DLD1 (cell line): ENCODE data around the gene KCNQ1.

Experiments
- in situ Hi-C: cut with HindIII; loops from 2 replicates; pipeline ENCODE4 v1.10.0; 2017; ENCODE audit warnings: low sequenced_read_pairs

KCNQ1 gene

DNA sequence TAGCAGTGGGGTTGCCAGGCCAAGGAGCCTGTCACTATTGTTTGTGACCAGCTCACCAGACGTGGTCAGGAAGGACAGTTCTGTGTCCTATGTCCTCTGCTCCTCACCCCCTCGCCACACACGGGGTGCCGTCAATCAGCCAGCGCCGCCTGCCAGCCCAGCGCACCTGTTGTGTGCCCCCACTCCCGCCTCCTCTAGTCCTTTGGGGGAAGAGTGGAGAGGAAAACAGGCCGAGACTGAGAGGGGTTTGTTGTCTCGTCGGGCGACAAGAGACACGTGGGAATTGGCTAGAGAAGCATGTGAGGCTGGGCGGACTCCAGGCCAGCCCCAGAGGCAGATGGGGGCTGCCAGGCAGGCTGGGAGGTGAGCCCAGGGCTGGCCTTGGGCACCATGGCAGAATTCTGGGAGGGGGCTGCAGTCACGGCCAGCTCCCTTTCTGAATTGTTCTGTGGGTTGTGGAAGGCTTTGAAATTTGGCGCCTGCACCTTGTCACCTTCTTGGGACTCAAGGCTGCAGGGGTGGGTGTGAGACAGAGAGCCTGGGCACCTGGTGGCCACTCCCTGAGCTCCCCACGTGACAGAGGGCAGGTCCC, 258.1 kb downstream of the KCNQ1 start:
- in situ Hi-C loops, result no loop called here

DNA sequence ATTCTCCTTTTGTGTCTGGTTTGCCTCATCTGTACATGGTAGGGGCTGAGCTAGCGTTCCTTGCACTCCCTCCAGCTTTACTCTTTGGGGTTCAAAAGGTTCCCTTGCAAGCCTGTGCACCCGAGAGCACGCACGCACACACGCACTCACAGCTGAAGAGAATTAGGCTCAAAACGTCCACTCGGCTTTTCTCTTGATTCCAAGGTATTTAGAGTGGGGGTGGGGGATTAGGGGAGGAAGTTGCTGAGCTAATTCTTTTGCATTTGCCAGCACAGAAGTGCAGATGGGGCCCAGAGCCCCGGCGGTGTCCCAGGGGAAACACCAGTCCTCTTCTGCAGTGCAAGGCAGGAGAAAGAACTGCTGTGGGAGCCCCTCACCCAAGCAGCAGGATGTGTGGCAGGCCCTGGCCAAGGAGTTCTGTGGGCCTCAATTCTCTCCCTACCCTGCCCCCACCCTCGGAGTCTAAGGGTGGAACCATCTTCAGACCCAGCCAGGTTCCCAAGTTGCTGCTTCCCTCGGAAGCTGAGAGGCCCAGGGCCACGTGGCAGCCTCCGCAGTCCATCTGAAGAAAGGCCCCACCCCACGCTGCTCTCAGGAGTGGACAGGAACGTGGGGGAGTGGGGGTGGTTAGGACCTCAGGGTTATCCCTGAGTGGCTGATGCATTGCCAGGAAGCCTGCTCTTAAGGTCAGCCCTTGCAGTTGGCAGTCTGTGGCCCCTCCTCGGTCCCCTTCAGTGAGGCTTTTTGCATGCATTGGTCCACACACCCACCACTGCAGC, 258.7 kb downstream of the KCNQ1 start:
- in situ Hi-C loops, result no loop called here

DNA sequence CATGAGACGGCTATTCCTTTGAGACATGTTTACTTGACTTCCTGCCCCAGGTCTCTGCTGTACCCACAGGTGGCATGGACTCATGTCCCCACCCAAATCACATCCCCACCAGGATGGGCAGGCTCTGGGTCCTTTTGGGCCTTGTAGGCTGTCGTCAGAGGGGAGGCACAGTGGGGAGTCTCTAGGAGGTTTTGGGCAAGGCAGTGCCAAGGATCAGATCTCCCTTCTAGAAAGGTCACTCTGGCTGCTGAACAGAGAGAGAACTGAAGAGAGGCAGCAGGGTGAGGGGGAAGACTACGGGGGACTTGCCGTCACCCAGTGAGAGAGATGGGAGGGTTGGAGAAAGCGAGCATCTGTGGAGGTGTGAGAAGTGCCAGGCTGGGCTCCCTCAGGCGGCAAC, 259.5 kb downstream of the KCNQ1 start:
- in situ Hi-C loops, result no loop called here

DNA sequence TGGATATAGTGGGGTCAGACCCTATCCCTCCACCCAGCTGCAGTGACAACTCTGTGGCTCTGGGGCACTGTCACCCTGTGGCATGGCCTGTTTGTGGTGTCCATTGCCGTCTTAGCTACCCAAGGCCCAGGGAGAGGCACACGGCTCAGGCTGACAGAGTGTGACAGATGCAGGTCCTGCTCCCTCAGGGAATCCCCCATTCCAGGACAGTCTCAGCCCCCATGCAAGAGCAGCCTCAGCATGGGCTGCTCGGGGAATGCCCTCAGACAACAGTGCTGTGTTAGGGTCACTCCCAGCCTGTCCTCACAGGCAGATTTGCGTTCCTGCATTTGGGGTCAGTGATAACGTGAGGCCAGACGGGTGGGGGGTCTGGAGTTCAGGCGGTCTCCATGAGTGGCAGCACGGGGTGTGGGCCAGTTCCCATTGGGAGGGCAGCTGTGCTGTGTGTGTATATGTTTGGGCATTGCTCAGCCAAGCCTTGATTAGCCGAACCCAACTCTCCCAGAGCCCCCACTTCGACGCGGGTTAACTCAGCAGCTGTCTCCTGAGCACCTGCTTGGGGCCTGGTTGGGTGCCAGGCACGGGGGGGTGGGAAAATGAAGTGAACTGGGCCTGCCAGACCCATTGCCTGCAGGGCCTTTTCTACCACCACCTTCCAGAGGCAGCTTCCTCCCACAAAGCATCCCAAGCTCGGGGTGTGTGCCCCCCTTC, 260.2 kb downstream of the KCNQ1 start:
- in situ Hi-C loops, result no loop called here

DNA sequence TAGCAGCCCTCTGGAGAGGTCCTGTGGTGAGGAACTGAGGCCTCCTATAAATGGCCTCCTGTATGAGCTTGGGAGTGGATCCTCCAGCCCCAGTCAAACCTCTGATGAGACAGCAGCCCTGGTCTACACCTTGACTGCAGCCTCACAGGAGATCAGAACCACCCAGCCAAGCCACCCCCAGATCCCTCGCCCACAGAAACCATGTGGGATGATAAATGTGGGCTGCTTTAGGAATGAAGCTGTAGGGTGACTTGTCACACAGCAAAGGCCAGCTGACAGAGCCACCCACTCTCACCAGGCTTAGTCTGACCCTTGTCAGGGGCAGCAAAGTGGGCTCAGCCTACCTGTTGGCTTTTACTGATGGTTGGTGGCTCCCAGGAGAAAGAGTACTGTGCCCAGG, 261.5 kb downstream of the KCNQ1 start:
- in situ Hi-C loops, result no loop called here

DNA sequence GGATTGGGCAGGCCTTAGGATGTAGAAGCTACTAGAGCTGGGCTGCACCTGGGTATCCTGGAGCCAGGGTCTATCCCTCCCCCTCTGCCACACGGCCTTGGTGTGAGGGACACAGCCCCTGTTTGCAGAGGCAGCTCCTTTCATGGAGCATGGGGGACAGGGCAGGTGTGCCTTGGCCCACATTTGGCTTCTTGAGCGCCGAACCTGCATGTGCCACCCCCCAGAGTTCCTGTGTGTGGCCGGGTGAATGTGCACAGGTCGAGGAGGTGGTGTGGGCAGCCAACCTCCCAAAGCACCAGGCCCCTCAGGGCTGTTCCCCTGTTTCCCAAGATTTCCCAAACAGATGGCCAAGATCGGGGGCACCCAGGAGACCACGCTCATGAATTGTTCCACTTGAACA, 262.9 kb downstream of the KCNQ1 start:
- in situ Hi-C loops, result no loop called here

DNA sequence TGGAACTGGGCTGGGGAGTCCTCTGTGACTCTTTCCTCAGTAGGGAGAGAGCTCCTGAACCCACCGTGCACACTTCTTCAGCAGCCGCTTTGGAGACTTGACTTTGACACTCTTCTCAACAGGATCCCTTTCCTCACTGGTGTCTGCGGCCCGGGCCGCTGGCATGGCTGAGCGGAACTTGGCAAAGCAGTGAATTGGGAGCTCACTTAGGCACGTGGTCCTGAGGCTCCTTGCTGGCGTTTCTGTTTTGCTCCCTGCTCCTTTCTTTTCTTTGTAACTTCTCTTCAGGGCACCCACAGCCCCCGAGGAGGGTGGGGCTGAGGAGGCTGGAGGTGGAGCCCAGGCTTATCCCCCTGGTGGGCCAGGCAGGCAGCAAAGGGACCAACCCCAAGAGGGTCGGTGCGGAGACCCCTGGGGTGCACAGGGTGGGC, 263.4 kb downstream of the KCNQ1 start:
- in situ Hi-C loops, result no loop called here

DNA sequence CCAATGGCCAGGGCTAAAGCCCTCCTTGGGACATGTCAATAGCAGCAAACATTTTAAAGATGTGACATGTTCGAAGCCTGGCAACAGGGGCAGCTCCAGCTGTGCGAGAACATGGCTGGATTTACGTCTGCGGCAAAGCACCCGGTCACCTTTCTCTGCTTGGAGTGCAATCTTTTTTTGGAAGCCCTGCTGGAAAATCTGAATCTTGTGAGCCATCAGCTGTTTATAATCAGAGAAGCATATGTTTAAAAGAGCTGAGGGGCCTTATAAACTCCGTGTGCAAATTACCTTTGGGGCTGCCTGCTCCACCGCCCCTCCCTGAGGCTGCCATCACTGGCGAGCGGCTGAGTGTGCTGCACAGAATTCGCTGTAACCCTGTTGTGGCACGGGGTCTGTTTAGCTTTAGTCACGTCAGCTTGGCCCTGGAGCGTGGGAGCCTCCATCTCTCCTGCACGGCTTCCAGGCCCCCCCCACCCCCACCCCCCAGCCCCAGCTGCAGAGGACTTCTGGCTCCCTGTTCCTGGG, 264.0 kb downstream of the KCNQ1 start:
- in situ Hi-C loops, result no loop called here

DNA sequence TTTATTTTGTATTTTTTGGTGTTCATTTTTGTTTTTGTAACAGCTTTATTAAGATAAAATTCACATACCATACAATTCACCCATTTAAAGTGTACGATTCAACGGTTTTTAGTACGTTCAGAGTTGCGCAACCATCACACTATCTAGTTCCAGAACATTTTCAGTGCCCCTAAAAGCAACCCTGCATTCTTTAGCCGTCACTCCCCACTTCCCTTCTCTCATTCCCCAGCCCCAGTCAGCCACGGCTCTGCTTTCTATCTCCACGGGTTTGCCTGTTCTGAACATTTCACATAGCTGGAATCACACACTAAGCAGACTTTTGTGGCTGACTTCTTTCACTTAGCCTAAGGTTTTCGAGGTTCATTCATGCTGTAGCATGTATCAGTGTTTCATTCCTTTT, 264.6 kb downstream of the KCNQ1 start:
- in situ Hi-C loops, result no loop called here

DNA sequence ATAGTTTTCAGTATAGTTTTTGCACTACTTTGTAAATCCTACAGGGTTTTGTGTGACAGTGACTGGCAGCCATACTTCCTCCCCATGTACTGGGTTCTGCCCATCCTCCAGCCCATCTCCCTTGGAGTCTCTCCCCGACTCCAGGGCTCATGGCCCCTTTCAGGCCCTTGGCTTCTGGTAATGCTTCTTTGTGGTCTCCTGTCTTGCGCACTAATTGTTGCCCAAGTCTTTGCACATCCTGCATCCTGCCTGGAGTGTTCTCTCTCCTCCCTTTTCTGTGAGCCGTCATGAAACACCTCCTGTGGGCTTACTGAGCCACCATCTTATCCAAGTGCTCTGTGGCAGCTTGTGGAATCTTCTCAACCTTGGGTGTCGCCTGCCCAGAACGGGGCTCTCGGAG, 266.4 kb downstream of the KCNQ1 start:
- in situ Hi-C loops, result no loop called here

DNA sequence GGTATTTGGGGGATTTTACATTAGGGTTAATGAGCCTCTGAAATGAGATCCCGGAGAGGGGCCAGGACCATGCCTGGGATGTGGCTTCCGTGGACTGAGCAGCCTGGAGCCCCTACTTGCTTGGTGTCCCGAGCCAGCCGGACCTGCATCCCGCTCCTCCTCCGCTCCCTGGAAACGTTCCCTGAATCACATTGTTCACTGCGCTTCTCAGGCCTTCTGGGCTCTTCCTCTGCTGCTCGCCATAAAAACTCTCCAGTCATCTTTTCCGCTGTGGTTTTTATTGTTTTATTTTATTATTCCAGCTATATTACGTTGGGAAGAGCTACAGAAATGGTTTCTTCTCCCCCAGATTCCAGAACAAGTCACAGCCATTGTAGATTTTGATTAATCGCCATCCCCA, 268.3 kb downstream of the KCNQ1 start:
- in situ Hi-C loops, result no loop called here

DNA sequence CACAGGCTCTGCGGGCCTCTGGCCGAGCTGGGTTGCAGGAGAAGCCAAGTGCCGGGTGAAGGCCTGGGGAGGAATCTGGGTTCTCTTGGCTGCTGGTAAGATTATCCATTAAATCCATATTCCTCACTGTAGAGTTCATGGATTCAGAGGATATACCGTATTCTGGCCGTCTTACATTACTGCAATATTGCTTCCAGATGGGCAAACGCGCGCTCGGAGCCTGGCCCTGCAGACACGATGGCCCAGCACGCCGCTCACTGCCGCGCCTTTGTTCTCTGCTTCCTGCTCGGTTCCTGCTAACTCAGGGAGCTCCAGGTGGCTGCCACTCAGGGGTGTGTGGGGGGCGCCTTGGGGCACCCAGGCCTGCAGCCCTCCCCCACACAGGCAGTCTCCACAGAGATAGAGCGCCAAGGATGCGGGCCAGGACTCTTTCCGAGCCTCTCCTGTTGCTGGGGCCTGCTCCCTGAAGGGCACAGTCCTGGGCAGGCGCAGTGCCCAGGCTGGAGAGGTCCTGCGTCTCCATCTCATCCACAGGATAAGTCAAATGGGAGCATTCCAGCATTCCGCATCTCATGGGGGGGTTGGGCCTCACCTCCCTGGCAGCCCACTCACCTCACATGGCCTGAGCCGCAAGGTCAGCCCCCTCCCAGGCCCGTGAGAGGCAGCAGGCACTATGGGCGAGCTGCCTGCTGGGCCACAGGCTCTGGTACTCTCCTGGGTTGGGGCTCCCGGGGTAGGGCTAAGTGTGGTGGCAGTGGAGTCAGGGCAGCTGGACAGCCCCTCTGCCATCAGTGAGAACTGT, 269.1 kb downstream of the KCNQ1 start:
- in situ Hi-C loops, result no loop called here

DNA sequence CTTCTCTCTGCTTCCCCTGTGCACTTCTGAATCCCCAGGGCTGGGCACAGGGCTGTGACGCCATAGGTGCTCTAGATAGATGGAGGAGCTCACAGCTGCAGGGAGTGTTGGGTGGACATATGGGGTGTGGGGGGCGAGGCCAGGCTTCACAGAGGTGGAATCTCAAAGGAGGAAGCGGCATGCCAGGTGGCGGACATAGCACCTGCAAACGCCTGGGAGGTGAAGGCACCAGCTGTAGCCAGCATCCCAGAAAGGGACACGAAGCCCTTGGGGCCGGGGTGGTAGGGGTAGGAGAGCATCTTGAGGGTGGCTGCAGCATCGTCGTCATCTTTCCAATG, 269.6 kb downstream of the KCNQ1 start:
- in situ Hi-C loops, result no loop called here

DNA sequence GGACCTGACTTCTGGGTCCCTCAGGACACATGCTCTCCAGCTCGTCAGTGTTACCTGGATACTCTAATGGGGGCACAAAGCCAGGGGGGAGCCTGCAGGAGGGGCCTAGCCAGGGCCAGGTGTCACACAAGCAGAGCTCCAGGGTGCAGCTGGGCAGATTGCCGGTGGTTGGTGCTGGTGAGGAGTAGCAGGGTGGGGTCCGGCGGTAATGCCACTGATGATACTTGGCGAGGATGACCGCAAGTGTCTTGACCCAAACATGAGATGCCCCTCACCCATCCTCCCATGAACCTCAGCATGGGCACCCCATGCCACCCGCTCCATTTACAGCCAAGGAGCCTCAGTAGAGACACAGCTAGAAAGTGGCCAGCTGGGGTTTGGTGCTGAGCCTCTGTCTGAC, 270.1 kb downstream of the KCNQ1 start:
- in situ Hi-C loops, result no loop called here

DNA sequence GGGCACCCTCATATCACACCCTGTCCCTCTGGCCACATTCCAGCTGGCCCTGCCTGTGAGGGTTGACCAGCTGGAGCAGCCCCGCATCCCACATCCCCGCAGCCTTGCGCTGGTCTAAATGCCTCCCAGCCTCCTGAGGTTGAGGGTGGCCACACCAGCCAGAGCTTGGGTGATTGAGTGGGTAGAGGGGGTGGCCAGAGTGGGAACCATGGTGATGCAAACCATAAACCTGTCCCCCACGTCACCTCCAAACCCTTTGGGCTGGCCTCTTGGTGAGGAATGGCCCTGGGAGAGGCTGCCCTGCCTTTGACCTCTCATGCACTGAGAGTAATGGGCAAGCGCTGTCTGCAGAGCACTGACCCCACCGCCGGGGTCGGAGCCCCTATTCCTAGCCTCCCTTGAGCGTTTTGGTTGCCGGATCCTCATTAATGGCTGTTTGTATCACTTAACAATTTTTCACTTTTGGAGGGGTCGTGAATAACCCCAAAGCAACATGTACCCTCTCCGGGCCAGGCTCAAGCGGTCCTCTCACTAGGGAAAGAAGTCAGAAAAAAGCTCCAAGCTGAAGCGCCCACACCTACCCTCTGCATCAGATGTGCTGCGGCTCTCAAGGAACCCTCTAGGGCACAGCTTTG, 271.0 kb downstream of the KCNQ1 start:
- in situ Hi-C loops, result no loop called here

DNA sequence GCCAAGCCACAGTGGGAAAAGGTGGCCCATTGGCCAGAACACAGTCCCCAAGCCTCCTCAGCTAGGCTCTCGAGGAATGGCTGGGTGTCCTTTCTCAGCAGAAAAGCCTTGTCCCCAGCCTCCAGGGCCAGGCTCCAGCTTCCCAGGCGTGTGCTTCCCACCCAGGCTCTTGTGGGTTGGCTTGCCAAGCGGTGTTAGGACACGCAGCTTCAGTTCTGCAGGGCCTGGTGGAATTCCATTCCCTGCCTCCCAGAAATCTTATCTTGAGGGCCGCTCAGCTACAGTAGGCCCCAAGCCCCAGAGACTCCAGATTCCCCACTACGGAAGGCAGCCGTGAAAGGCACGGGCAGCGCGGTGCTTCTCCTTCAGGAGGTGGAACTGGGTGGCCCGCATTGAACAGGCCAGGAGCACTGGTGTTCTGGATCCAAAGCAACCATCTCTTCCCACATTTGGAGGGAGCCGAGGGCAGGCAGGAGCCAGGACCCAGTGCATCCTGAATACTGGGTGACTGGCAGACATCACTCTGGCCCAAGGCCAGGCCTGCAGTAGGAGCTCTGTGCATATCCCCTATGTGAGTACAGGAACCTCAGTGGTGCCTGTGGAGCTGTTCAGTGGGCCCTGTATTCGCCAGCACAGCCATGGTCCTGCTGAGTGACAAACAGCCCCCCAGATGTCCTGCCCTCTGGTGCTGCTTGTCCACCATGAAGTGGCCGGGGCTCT, 271.7 kb downstream of the KCNQ1 start:
- in situ Hi-C loops, result no loop called here

DNA sequence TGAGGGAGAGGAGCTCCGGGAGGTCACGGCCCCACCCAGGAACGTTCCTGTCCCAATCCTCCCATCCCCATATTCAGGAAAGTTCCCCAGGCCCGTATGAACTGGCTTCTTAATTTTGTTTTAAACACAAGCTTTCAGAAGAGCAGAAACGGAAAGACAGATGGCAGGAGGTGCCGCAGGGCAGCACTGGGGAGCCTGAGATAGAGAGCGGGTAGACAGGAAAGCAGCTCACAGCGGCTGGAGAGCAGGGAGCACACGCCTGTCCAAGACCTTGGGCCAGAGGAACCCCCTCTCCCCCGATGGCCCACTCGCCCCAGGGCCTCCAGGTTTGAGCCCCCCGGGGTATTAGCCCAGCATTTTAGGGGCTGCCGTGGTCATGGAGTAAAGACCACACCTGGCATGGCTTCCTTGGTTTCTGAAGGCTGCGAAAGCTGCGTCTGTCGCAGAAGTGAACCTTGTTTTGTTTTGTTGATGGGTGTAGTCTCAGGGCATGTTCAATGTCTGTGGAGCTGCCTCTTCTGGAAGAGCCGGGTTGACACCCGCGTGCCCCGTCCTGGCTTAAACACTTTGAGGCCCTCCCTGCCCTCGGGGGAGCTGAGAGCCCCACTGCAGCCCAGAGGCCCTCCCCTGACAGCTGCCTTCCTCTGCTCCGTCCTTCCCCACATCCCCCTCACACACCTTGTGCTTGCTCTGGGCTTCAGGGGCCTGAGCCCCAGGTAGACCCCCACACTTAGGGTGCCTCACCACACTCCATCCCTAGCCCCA, 272.9 kb downstream of the KCNQ1 start:
- in situ Hi-C loops, result no loop called here

DNA sequence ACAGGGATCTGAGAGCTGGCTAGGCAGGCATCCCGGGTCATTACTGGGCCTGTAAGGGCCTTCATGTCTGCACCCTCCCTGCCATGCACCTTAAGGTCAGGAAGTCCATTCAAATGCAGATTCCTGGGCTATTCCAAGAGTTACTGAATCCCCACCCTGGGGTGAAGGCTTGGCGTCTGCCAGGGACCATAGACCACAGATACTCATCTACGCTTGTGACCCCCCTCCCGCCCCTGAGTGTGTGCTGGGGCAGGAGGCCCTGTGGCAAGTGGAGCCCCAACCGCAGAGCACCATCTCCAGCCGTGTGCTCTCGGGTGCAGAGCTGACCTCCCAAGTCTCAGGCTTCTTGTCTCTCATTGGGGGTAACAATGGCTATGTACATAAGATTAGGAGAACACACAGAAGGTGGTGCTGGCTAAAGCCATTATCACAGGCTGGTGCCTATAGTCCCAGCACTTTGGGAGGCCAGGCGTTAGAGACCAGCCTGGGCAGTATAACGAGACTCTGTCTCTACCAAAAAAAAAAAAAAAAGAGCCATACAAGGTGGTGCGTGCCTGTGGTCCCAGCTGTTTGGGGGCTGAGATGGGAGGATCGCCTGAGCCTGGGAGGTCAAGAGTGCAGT, 274.1 kb downstream of the KCNQ1 start:
- in situ Hi-C loops, result no loop called here
